ENCODE measurements around the gene COL4A1.

The COL4A1 gene

DNA sequence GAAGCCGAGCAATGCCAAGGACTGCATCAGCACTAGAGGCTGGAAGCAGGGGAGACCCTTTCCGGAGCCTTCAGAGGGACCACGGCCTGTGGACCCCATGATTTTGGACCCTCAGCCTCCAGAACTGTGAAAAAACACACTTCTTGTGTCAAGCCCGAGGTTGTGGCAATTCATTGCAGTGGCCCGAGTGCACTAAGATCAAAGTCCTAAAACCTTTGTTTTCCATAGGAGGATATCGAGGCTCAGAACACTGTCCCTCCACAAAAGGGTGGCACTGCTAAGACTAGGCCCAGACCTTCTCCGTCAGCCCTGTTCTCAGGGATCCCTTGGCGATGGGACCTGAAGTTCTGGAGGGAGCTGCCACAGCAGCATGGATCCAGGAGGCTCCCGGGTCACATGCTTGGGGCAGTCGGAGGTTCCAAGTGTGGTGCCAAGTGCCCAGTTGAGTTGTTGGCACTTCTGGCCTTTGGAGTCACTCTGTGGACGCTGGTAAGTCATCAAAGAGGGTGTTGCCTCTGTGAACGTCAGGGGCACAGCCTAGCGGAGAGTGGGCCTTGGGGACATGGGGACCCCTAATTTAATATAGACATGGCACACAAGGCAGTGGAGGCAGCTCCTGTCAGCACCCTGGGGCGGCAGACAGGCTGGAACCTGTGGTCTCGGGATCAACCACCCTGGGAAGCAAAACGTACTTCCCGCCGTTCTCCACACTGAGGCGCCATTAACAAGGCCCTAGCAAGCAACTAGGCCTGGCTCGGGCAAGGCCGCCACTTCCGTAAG is 199.2 kb downstream of the COL4A1 start:
- peak; percentile 41 for TF ChIP-seq RAD21 (IDR thresholded peaks at IDR 0.05; ENCODE audit: low read depth)
- TF ChIP-seq, protein P1, sequence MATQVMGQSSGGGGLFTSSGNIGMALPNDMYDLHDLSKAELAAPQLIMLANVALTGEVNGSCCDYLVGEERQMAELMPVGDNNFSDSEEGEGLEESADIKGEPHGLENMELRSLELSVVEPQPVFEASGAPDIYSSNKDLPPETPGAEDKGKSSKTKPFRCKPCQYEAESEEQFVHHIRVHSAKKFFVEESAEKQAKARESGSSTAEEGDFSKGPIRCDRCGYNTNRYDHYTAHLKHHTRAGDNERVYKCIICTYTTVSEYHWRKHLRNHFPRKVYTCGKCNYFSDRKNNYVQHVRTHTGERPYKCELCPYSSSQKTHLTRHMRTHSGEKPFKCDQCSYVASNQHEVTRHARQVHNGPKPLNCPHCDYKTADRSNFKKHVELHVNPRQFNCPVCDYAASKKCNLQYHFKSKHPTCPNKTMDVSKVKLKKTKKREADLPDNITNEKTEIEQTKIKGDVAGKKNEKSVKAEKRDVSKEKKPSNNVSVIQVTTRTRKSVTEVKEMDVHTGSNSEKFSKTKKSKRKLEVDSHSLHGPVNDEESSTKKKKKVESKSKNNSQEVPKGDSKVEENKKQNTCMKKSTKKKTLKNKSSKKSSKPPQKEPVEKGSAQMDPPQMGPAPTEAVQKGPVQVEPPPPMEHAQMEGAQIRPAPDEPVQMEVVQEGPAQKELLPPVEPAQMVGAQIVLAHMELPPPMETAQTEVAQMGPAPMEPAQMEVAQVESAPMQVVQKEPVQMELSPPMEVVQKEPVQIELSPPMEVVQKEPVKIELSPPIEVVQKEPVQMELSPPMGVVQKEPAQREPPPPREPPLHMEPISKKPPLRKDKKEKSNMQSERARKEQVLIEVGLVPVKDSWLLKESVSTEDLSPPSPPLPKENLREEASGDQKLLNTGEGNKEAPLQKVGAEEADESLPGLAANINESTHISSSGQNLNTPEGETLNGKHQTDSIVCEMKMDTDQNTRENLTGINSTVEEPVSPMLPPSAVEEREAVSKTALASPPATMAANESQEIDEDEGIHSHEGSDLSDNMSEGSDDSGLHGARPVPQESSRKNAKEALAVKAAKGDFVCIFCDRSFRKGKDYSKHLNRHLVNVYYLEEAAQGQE (IDR thresholded peaks at IDR 0.05; ENCODE audit: low read depth), result no peak

DNA sequence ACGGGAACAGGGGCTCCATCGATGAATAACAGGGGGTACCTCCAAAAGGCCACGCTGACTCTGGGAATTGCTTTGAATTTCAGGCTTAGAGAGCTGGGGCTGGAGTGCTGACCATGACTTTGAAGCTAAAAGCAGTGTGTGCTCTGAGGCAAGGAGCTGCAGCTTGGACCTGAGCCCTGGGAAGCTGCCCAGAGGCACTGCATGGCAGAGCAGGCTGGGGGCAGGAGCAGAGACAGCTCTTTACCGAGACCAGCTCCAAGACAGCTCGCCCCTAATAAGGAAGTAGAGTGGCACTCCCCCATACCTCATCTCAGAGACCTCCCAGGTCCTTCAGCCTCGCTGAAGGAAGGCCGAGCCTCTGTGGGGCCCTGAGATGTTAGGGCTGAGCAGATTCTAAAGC is 200.2 kb downstream of the COL4A1 start:
- TF ChIP-seq, protein P1 (IDR thresholded peaks at IDR 0.05; ENCODE audit: low read depth), result no peak

DNA sequence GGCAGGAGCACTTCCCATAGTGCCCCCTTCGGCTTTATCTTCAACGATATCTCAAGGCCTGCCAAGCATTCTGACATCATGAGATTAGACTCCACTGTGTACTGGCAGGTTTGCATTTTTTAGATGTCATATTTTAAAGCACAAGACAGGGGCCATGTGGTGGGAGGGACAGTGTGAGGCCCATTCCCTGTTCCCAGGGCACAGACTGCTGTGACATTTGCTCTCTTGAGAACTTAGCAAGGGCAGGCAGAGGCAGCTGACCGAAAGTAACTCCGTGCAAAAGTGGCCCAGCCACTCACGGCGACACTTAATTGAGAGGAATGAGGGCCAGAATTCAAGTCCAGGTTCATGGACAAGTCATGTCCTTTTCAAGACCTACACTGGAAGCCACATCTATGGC is 201.8 kb downstream of the COL4A1 start:
- TF ChIP-seq, protein P2, sequence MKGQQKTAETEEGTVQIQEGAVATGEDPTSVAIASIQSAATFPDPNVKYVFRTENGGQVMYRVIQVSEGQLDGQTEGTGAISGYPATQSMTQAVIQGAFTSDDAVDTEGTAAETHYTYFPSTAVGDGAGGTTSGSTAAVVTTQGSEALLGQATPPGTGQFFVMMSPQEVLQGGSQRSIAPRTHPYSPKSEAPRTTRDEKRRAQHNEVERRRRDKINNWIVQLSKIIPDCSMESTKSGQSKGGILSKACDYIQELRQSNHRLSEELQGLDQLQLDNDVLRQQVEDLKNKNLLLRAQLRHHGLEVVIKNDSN (IDR thresholded peaks at IDR 0.05), result no peak
- TF ChIP-seq TCF12 (IDR thresholded peaks at IDR 0.05; ENCODE audit: low read depth), result no peak
- no peak for TF ChIP-seq YY1 (IDR thresholded peaks at IDR 0.05; ENCODE audit: low read depth)
- no peak for TF ChIP-seq TAF1 (IDR thresholded peaks at IDR 0.05; ENCODE audit: low read depth)
- TF ChIP-seq EGR1 (IDR thresholded peaks at IDR 0.05), result no peak
- TF ChIP-seq, protein P1 (IDR thresholded peaks at IDR 0.05; ENCODE audit: low read depth), result no peak
- no peak for TF ChIP-seq RAD21 (IDR thresholded peaks at IDR 0.05; ENCODE audit: low read depth)

DNA sequence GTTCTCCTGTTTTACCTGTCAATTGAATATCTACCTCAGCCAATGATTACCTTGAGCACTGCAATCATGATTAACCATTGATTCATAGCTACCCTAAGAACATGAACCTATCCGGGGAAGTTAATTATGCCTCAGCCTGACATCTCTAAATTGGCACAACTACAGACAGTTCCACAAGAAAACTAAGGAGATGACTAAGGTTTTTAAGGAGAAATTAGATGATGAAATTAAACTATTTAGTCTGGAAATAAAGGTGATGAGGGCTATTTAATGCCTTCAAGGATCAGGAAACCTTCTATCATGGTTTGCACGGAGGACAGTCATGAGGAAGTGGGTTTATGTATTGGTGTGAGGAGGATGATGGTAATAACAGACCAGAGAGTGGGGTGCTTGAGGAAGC is 203.4 kb downstream of the COL4A1 start:
- TF ChIP-seq YY1 (IDR thresholded peaks at IDR 0.05; ENCODE audit: low read depth), result no peak
- TF ChIP-seq, protein P2 (IDR thresholded peaks at IDR 0.05), result no peak
- no peak for TF ChIP-seq CEBPB (IDR thresholded peaks at IDR 0.05)
- TF ChIP-seq, protein P3, sequence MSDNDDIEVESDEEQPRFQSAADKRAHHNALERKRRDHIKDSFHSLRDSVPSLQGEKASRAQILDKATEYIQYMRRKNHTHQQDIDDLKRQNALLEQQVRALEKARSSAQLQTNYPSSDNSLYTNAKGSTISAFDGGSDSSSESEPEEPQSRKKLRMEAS (IDR thresholded peaks at IDR 0.05), result no peak
- no peak for TF ChIP-seq TEAD4 (IDR thresholded peaks at IDR 0.05)
- TF ChIP-seq RAD21 (IDR thresholded peaks at IDR 0.05; ENCODE audit: low read depth), result no peak
- no peak for TF ChIP-seq CREB1 (IDR thresholded peaks at IDR 0.05; ENCODE audit: low read depth)
- no peak for TF ChIP-seq FOXM1 (IDR thresholded peaks at IDR 0.05; ENCODE audit: borderline replicate concordance, low read depth)
- no peak for TF ChIP-seq EP300 (IDR thresholded peaks at IDR 0.05; ENCODE audit: borderline replicate concordance)

DNA sequence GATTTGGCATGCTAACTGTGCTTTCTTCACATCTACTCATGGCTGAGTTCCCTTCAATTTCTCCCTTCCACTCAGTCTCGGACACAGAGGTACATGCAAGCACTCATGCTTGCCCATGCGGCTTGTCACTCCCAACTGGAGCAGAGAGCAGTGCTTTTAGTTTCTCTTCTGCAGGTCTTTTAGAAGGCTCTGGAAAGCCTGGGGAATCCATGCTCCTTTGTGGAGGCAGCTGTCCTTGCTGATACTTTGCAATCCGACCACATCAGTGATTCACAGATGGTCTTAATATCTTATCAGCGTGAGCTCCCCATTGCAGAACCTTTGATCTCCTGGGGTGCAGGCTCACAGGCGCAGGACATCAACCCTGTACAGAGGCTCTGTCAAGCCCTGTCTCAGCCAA is 203.9 kb downstream of the COL4A1 start:
- no peak for TF ChIP-seq NFIC (IDR thresholded peaks at IDR 0.05)
- no peak for TF ChIP-seq FOXM1 (IDR thresholded peaks at IDR 0.05; ENCODE audit: borderline replicate concordance, low read depth)
- TF ChIP-seq TEAD4 (IDR thresholded peaks at IDR 0.05), result no peak
- no peak for TF ChIP-seq ZBTB7A (IDR thresholded peaks at IDR 0.05; ENCODE audit: low read depth)
- TF ChIP-seq EP300 (IDR thresholded peaks at IDR 0.05; ENCODE audit: borderline replicate concordance), result no peak
- TF ChIP-seq CREB1 (IDR thresholded peaks at IDR 0.05; ENCODE audit: low read depth), result no peak
- TF ChIP-seq TAF1 (IDR thresholded peaks at IDR 0.05; ENCODE audit: low read depth), result no peak
- TF ChIP-seq, protein P3 (IDR thresholded peaks at IDR 0.05), result no peak
- TF ChIP-seq, protein P1 (IDR thresholded peaks at IDR 0.05; ENCODE audit: low read depth), result no peak
- no peak for TF ChIP-seq EGR1 (IDR thresholded peaks at IDR 0.05)
- no peak for TF ChIP-seq CEBPB (IDR thresholded peaks at IDR 0.05)
- TF ChIP-seq YY1 (IDR thresholded peaks at IDR 0.05; ENCODE audit: low read depth), result no peak
- TF ChIP-seq, protein P2 (IDR thresholded peaks at IDR 0.05), result no peak
- TF ChIP-seq TCF12 (IDR thresholded peaks at IDR 0.05; ENCODE audit: low read depth), result no peak
- no peak for TF ChIP-seq RAD21 (IDR thresholded peaks at IDR 0.05; ENCODE audit: low read depth)

Measured in Ishikawa (cell line).